ENCODE measurements around the gene RCHY1. TPM values are rescaled to one million over a fixed set of nuclear protein-coding genes. Genes with fewer than 3 reads are reported as not detected.

The RCHY1 gene
- total and polyA plus RNA-seq, 12 donors = 7.4 to 54.2 (median 31.4) TPM

GRCh38 chr4:75516144-75516543, 1.9 kb upstream of the RCHY1 start:
- intact Hi-C loops (cut with DNase I) = no loop called here
- WGBS, 4 donors = 90 to 95% (median 93%) methylated on average over 1 of the region's 1 CpG
- TF ChIP-seq POLR2A (IDR thresholded peaks at IDR 0.05) (no peak), CTCF (IDR thresholded peaks at IDR 0.05) (no peak)

DNA sequence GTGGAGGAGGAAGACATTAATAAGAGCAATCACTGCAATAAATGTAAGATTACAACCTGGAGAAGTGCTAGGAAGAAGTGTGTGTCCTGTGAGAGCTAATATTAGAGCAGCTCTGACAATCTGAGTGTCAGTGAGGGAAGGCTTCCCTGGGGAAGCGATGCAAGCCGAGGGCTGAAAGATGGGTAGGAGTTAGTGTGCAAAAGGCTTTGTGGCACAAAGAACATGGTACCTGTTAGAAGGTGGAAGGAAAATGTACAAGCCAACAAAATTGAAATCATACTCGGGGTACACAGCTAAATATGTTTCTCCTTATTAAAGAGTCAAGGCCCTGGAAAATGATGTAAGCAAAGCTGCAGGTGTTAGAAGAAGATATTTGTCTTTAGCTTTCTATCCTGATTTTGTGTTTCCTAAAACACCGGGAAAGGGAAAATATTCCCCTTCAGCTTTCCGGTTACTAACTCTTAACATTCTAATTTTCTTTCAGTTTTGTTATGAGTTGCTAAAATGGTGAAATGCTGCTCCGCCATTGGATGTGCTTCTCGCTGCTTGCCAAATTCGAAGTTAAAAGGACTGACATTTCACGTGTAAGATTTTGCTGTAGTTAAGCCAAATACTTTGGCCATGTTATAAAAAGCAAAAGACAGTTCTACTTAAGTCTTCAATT, 878 bp upstream of the RCHY1 start:
- Histone ChIP-seq H3K4me3 (peak overlapping the region; percentile 44 to 85 (median 72)), H3K27ac (peak overlapping the region; percentile 84 to 99 (median 94)), H3K27me3 (no peaks in the 10 kb centered on the region), H3K4me1 (replicated peaks in 1 of 2) (peaks cover 27 to 47% of the 10 kb centered on the region in 2 donors), H3K36me3 (replicated peaks in 1 of 2) (peaks cover 0 to 23% of the 10 kb centered on the region in 2 donors), H3K9me3 (replicated peaks in 1 of 3) (no peaks in the 10 kb centered on the region)
- WGBS, 4 donors = 37 to 47% (median 46%) methylated on average over 9 of the region's 9 CpGs
- TF ChIP-seq CTCF (IDR thresholded peaks at IDR 0.05) (peak in 1 of 6 experiments; percentile 15), POLR2A (IDR thresholded peaks at IDR 0.05) (no peak)
- intact Hi-C loops (cut with DNase I) = no loop called here
- peak in 2 of 7 donors; percentile 2 to 18 for DNase-seq

More at GRCh38 chr4:75516144-75516543, 1.9 kb upstream of the RCHY1 start:
- no peaks in the 10 kb centered on the region for H3K27me3 ChIP-seq
- H3K4me1 ChIP-seq (replicated peaks in 1 of 2) = peaks cover 23 to 36% of the 10 kb centered on the region in 2 donors
- no peak overlapping the region for H3K4me3 ChIP-seq
- no peaks in the 10 kb centered on the region for H3K9me3 ChIP-seq (replicated peaks in 1 of 3)
- DNase-seq = no peak
- peaks cover 0 to 23% of the 10 kb centered on the region in 2 donors for H3K36me3 ChIP-seq (replicated peaks in 1 of 2)
- no peak overlapping the region for H3K27ac ChIP-seq

- WGBS, 4 donors = 1 to 2% (median 1%) methylated on average over 12 of the region's 12 CpGs
- DNase-seq = peak in 1 of 7 donors; percentile 22
- TF ChIP-seq CTCF (IDR thresholded peaks at IDR 0.05) = no peak
- no peak for TF ChIP-seq POLR2A (IDR thresholded peaks at IDR 0.05)
- intact Hi-C loops (cut with DNase I) = no loop called here
- Histone ChIP-seq H3K4me3 (peak overlapping the region; percentile 44 to 85 (median 72)), H3K36me3 (replicated peaks in 1 of 2) (peaks cover 0 to 19% of the 10 kb centered on the region in 2 donors), H3K27ac (peak overlapping the region; percentile 84 to 99 (median 94)), H3K4me1 (replicated peaks in 1 of 2) (peaks cover 27 to 51% of the 10 kb centered on the region in 2 donors), H3K9me3 (replicated peaks in 1 of 3) (no peaks in the 10 kb centered on the region), H3K27me3 (no peaks in the 10 kb centered on the region)
Observed at GRCh38 chr4:75513526-75514130, 575 bp downstream of the RCHY1 start.

- no peak for TF ChIP-seq CTCF (IDR thresholded peaks at IDR 0.05)
- no peak for TF ChIP-seq POLR2A (IDR thresholded peaks at IDR 0.05)
- no peaks in the 10 kb centered on the region for H3K9me3 ChIP-seq (replicated peaks in 1 of 3)
- H3K4me3 ChIP-seq = peak overlapping the region in 1 of 4 donors; percentile 68
- peaks cover 0 to 10% of the 10 kb centered on the region in 2 donors for H3K36me3 ChIP-seq (replicated peaks in 1 of 2)
- no peaks in the 10 kb centered on the region for H3K27me3 ChIP-seq
- intact Hi-C loops (cut with DNase I) = no loop called here
- peaks cover 27 to 51% of the 10 kb centered on the region in 2 donors for H3K4me1 ChIP-seq (replicated peaks in 1 of 2)
- H3K27ac ChIP-seq = peak overlapping the region in 3 of 5 donors; percentile 93 to 99 (median 98)
- peak in 1 of 7 donors; percentile 6 for DNase-seq
- 47 to 63% (median 60%) methylated on average over 6 of the region's 6 CpGs for WGBS, 4 donors
Observed at GRCh38 chr4:75512386-75513211, 1.6 kb downstream of the RCHY1 start.
